Measurements from ENCODE around the gene KLF13. TPM values are rescaled to one million over a fixed set of nuclear protein-coding genes. Genes with fewer than 3 reads are reported as not detected.

Gene KLF13
- total and polyA plus RNA-seq, 10 of the 15 experiments (the other 5 are each of a cell fraction or from before 2014, with no cell fraction given) = 20.3 to 109 (median 51.4) TPM

DNA sequence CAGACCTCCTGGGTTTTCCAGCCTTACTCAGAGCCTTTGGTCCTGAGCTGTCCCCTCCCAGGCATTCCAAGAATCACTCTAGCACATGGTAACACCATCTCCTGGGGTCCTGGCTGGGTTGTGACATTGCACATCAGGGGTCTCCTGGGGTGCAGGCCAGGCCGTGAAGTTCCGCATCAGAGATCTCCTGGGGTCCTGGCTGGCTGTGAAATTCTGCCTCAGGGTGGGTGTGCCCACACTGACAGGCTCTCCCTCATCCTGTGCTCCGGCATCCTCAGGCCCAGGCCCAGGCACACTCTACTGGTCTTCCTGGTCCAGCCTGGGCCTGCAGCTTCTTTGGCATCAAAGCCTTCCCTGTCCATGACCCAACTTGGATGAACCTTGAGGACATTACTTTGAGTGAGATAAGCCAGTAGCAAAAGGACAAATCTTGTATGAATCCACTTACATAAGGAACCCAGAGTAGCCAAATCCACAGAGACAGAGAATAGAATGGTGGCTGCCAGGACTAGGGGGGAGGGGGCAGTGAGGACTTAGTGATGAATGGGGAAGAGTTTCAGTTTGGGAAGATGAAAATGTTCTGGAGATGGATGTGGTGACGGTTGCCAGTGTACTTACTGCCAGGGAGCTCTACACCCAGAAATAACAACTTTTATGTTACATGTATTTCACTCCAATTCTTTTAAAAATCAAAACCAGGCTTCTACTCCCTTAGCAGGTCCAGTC is 49.1 kb upstream of the KLF13 start (continued):
- TF ChIP-seq CHD4 (IDR thresholded peaks at IDR 0.05) (no peak), CHD1 (IDR thresholded peaks at IDR 0.05; ENCODE audit: low read depth, low read length) (no peak), MTA3 (IDR thresholded peaks at IDR 0.05; ENCODE audit: borderline replicate concordance, low read length) (no peak)
- TF ChIP-seq, protein P1, sequence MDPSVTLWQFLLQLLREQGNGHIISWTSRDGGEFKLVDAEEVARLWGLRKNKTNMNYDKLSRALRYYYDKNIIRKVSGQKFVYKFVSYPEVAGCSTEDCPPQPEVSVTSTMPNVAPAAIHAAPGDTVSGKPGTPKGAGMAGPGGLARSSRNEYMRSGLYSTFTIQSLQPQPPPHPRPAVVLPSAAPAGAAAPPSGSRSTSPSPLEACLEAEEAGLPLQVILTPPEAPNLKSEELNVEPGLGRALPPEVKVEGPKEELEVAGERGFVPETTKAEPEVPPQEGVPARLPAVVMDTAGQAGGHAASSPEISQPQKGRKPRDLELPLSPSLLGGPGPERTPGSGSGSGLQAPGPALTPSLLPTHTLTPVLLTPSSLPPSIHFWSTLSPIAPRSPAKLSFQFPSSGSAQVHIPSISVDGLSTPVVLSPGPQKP (IDR thresholded peaks at IDR 0.05; ENCODE audit: low read depth, low read length) = no peak

DNA sequence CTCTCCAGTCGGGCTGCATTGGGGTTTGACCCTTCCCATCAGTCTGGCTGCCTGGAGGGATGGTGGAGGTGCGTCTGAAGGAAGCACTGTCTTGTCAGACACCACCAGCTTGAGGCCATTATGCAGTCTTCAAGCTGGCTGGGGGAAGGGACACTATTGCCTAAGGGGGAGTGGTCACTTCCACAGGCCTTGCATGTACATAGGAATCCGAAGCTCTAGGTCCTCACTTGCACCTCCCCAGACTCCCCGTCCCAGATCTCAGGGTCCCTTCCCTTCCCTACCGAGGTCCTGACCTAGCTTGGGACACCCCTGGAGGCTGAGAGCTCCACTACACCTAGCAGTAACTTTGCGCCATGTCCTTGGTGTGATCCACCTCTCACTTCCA is 48.6 kb upstream of the KLF13 start:
- Histone ChIP-seq H3K36me3 (ENCODE audit: control insufficient read depth in 2 of 2, insufficient read depth in 2 of 2, low read length in 1 of 2) (no peaks in the 10 kb centered on the region), H3K79me2 (ENCODE audit: control insufficient read depth, insufficient read depth, low read length) (no peaks in the 10 kb centered on the region), H3K27ac (ENCODE audit: control insufficient read depth, insufficient read depth) (no peak overlapping the region), H3K27me3 (replicated peaks in 1 of 2; ENCODE audit: control insufficient read depth in 2 of 2, insufficient read depth in 2 of 2, low read length in 1 of 2) (no peaks in the 10 kb centered on the region), H3K4me1 (ENCODE audit: control insufficient read depth, insufficient read depth, low read length) (peaks cover 2% of the 10 kb centered on the region; the same call in 1 of the 2 replicates), H3K9ac (ENCODE audit: control insufficient read depth, insufficient read depth, low read length) (no peak overlapping the region), H2AFZ (ENCODE audit: control insufficient read depth, low read depth, low read length) (no peak overlapping the region), H3K9me3 (replicated peaks; ENCODE audit: control insufficient read depth, insufficient read depth, low read length) (no peaks in the 10 kb centered on the region), H3K4me2 (ENCODE audit: control insufficient read depth, insufficient read depth) (no peak overlapping the region), H3K4me3 (no peak overlapping the region), H4K20me1 (ENCODE audit: control insufficient read depth, insufficient read depth) (no peaks in the 10 kb centered on the region)
- no peak for DNase-seq (ENCODE audit: low read depth, low spot score)
- in situ Hi-C loops (cut with MboI) = no loop called here
- ChIA-PET POLR2A (no interaction called here), RAD21 (ENCODE audit: unreplicated experiment) (interaction anchor here (1.4 kb wide), 1 partner anchor 12 kb away, joined by 4 read pairs; no protein-coding TSS in a partner anchor), CTCF (interaction anchor here (1.0 kb wide), 1 partner anchor 11 kb away, joined by 3 read pairs; no protein-coding TSS in a partner anchor), SMC1A (ENCODE audit: uncharacterized antibody, unreplicated experiment) (no interaction called here)
- intact Hi-C loops (cut with micrococcal nuclease; ENCODE audit: unreplicated experiment) = no loop called here
- no peak; the same call in 1 of the 3 replicates for ATAC-seq
- no TSS peak for BruUV-seq (replicated peaks)
- TF ChIP-seq RB1 (IDR thresholded peaks at IDR 0.05; ENCODE audit: borderline replicate concordance) (no peak), SP1 (IDR thresholded peaks at IDR 0.05; ENCODE audit: low read depth, low read length) (no peak), EP300 (IDR thresholded peaks at IDR 0.05; ENCODE audit: borderline replicate concordance in 1 of 2, control insufficient read depth in 1 of 2, low read depth in 2 of 2, low read length in 2 of 2) (no peak), SMAD5 (IDR thresholded peaks at IDR 0.05; ENCODE audit: low read depth) (no peak), CBFB (IDR thresholded peaks at IDR 0.05; ENCODE audit: low read depth) (no peak), NR2F1 (conservative IDR thresholded peaks at IDR 0.05) (no peak), SREBF1 (IDR thresholded peaks at IDR 0.05; ENCODE audit: low read length) (no peak), SUZ12 (IDR thresholded peaks at IDR 0.05; ENCODE audit: unreplicated experiment) (no peak), RUNX3 (IDR thresholded peaks at IDR 0.05; ENCODE audit: low read length) (no peak), DPF2 (IDR thresholded peaks at IDR 0.05) (no peak)
- TF ChIP-seq, protein P2, sequence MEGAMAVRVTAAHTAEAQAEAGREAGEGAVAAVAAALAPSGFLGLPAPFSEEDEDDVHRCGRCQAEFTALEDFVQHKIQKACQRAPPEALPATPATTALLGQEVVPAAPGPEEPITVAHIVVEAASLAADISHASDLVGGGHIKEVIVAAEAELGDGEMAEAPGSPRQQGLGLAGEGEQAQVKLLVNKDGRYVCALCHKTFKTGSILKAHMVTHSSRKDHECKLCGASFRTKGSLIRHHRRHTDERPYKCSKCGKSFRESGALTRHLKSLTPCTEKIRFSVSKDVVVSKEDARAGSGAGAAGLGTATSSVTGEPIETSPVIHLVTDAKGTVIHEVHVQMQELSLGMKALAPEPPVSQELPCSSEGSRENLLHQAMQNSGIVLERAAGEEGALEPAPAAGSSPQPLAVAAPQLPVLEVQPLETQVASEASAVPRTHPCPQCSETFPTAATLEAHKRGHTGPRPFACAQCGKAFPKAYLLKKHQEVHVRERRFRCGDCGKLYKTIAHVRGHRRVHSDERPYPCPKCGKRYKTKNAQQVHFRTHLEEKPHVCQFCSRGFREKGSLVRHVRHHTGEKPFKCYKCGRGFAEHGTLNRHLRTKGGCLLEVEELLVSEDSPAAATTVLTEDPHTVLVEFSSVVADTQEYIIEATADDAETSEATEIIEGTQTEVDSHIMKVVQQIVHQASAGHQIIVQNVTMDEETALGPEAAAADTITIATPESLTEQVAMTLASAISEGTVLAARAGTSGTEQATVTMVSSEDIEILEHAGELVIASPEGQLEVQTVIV (IDR thresholded peaks at IDR 0.05; ENCODE audit: borderline replicate concordance, partially characterized antibody) = no peak
- TF ChIP-seq, protein P3, sequence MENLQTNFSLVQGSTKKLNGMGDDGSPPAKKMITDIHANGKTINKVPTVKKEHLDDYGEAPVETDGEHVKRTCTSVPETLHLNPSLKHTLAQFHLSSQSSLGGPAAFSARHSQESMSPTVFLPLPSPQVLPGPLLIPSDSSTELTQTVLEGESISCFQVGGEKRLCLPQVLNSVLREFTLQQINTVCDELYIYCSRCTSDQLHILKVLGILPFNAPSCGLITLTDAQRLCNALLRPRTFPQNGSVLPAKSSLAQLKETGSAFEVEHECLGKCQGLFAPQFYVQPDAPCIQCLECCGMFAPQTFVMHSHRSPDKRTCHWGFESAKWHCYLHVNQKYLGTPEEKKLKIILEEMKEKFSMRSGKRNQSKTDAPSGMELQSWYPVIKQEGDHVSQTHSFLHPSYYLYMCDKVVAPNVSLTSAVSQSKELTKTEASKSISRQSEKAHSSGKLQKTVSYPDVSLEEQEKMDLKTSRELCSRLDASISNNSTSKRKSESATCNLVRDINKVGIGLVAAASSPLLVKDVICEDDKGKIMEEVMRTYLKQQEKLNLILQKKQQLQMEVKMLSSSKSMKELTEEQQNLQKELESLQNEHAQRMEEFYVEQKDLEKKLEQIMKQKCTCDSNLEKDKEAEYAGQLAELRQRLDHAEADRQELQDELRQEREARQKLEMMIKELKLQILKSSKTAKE (IDR thresholded peaks at IDR 0.05; ENCODE audit: low read depth, poor library complexity, severe bottlenecking) = no peak
- 53% methylated on average over 6 of the region's 6 CpGs for WGBS (ENCODE audit: insufficient coverage, insufficient replicate concordance, low lambda C conversion rate, missing lambda C conversion rate)
- FAIRE-seq = no peak
